NCI-H748 treated with DMSO at 0.1 percent for 48 hours (cell line): ENCODE results near the gene NAALADL1.

Experiments
- DNase-seq: peaks from one replicate; lab custom pipeline; 2025; lab: John Stamatoyannopoulos, UW

Gene NAALADL1

DNA sequence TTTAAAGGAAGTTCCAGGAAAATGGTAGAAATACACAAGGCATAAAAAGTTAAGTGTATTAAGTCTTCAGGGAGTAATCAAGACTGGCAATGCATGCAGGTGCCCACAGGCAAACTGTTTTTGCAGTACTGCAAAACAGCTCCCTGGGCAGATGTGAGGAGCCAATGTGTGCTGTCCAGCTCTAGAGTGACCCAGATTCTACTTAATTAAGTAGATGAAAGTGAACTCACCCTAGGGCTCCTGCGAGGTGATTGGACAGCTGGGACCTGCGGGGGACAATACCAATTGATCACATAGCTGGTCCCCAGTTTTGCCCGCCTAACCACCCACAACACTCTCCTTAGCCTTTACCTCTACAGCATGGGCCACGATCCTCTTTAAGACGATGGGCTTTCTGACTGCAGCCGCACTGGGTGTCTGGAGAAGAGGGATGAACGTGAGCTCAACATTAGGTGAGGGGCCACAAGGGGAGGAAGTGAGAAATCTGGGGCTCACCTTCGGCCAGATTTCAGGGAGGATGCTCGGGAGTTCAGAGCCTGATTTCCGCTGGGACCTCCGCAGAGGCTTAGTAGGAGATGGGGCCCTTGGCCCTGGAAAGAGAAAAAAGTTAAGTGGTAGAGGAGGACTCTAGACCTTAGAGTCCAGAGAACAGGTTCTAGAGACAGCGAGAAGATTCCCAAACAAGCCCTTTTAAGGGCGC, 24.9 kb upstream of the NAALADL1 start:
- DNase-seq, result no peak

DNA sequence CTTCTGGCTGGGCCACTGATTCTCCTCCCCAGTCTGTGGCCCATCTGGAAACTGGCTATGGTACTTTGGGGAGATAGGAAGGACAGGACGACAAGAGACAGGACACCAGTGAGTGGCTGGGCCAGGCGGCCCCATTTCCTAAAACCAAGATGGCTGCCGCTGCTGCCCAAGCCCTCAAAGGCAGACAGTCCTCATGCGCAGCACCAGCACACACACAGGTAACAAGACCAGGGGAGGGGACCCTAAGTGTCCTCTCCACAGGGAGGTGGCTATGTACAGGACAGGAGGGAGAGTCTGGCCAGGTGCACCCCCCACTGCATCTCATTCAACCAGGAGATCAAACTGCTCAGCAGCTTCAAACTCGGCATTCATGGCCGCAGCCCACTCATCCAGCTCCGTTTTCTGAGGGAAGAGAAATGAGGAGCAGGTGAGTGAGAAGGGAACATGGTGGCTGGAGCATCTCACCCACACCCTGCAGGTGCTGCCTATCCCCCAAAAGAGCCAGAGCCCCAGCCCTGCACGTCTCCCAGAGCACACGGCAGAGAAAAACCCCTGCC, 20.5 kb upstream of the NAALADL1 start:
- no peak for DNase-seq

DNA sequence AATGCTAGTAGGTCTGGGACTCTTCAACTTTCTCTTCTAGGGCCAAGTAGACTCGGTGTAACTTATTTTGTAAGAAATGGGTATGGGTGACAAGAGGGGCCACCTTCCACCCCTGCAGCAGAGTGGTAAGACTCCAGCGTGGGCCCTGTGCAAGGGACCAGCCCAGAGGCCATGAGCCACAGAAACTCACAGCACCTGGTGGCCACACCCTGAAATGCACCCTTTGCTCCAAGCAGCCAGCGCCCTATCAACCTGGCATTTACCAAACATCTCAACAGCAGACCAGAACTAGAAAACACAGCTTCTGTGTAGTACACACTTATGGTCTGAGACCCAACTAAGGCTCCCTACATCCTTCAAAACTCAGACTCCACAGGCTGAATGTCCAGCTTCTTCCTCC, 19.8 kb upstream of the NAALADL1 start:
- no peak for DNase-seq

DNA sequence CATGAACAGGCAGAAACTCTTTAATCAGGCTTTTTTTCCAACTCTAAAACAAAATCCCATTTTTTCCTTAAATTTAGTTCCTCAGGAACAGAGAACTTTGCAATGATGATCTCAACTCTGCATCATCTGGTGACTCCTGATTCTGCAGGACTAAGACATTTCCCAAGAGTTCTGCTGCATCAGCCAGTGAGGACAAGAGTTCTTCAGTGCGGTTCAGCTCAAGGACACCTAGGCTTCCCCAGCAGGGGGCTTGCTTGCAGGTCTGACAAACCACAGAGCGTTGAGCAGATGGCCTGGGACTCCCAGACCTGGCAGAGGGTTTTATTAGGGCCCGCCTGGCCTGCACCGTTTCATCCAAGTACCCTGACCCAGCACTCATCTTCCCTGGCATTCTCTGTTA, 19.1 kb upstream of the NAALADL1 start:
- no peak for DNase-seq

DNA sequence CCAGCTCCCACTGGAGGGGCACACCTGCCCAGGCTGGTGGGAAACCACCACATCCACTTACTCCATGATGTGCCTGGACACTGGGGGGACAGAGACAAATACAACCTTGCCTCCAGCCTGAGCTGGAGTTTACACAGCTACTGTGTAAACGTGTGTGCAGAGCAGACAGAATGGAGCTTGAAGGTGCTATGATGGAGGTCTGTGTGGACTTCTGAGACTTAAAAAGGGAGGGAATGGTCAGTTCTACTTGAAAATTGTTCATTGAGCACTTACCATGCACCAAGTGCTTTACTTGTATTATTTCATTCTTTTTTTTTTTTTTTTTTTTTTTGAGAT, 14.2 kb upstream of the NAALADL1 start:
- no peak for DNase-seq

DNA sequence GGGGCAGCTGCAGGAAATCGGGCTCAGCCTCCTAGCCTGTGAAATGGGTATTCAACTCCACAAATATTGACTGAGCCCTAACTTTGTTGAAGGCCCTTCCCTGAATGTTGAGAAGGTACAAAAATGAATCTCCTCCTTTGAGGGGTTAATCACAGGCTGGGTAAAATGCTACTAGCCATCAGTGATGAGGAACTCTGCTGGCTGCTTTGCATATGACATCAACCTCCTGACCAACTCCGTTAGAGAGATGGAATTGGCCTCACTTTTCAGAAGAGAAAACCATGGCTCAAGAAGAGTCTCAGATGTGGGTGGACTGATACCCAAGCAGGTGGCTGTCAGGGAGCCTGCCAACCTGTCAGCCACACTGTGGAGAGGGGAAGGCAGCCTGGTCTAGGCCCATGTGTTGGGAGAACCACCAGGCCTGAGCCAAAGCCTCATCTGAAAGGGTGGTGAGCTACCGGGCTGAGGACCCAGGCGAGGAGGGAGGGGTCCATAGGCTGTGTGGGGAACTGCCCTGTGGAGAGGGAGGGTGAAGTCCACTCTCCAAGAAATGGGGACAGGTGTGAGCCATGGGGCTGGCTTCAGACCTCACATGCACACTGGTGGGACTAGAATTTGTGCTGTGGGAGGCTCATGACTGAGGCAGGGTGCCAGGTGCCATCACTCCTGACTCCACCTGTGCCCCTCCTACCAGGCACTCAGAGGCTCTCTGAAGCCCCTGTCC, 13.7 kb upstream of the NAALADL1 start:
- DNase-seq, result no peak

DNA sequence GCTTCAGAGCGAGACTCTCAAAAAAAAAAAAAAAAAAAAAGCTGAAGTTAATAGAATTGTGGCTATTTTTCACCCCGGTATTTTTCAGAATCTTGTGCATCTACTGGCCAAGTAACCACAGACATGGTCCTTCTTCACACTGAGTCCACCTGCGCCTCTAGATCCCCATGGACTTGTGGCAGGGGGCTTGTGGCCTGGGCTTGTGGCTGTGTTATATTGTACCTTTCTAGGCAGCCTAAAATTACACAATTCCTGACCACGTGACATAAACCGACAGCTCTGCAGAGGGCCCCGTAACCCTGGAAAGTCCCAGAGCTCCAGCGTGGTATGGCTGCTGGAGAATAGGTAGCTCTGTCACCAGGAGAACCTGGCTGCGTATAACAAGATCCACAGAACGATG, 10.9 kb upstream of the NAALADL1 start:
- DNase-seq, result no peak

DNA sequence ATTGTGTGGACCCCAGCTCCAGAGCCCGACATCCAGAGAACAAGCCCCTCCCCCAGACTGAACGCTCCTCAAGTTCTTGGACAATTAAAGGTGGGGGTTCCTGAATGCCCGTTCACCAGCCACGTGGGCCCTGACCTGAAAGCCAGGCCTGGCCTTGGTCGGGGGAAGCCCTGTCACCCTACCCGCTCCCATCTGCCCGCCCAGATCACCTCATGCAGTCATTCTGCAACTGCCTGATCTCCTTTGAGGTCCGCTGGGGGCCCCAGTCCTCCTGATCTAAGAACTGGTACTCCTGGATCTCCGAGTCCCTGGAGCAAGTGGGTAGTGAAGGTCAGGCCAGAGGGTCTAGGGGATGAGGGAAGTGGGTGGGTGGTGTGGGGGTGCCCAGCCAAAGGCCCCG, 9.1 kb upstream of the NAALADL1 start:
- no peak for DNase-seq

DNA sequence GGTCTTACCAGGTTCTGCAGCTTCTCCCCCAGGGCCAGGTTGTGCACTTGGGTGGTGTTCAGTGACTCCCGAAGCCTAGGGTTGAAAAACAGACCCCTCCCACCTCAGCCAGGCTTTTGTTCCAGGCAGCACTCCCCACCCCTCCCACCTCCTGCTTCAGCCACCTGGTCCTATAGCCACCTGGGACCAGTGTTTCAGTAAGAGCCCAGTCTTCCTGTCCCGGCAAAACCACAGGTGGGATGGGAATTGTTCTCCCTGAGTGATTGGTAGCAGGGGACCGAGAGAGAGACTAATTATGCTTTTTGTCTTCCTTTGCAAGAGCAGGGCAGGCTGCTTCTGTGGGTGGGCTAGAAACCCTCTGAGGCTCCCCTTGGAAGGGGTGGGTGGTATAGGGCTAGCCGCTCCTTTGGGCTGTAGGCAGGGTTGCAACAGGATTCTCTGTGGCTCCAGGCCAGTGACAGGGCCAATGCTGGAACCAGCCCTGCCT, 8.5 kb upstream of the NAALADL1 start:
- DNase-seq, result no peak

DNA sequence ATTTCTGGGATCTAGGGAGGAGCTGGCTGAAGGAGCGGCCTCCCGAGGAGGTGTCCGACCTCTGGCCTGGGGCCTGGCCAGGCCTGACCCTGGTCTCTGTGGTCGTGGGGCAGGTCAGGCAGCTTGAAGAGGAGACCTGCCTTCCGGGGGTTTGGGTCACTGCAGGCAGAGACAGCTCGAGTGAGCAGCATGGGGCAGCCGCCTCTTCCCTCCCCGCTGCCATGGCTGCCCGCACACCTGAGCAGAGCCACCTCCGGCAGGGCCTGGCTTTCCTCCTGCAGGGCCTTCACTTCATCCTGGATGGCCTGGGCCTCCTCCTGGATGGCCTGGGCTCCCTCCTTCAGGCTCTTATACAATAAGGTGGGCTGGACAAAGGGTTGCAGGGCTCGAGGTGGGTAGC, 8.0 kb upstream of the NAALADL1 start:
- no peak for DNase-seq

DNA sequence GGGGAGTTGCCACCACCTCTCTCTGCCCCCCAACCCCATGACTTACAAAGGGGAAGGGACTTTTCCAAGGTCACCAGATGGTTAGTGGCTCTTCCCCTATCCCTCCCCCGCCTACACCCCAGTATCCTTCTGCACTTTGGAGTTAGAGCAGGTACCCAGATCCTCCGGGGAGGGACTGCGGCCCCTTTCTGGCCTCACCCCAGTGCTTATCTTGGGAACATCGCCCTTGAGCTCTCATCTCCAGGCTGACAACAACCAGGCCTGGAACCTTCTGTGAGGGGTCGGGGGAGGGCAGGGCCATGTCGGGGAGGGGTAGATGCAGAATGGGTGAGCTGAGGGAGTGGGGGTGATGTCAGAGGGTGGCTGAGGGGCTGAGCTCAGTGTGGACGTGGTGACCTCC, 7.5 kb upstream of the NAALADL1 start:
- no peak for DNase-seq

DNA sequence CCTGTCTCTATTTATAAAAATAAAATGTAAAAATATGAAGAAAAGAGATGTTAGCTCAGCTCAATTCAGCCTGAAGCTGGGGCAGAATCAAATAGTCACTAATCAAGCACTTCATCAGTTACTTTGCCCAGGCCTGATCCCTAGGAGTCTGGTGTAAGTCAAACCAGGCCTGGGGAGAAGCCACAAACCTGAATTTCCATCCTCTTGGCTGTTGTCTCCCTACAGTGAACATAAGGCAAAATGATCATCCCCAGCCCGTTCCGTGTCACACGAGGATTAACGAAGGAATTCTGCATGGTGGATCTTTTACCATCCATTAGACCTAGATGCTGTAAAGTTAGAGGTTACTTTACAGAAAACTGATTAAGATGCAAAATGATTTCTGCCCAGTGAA, 6.5 kb upstream of the NAALADL1 start:
- DNase-seq, result no peak

DNA sequence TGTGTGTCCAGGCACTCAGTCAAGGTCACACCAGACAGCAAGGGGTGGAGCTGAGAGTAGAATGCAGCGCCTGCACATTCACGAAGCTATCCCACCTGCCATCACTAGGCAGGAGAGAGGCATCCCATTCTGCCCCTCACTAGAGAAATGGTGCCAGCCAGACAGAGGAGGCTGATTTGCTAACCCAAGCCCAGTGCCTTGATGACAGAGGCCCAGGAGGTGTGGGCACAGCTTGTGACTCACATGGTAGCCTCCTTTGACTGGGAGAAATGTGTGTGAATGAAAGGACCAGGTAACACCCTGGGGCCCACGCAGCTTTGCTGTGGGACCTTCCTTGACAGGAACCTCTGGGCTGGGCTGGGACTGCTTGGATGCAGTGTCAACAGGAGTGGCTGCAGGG, 5.2 kb upstream of the NAALADL1 start:
- DNase-seq, result no peak

DNA sequence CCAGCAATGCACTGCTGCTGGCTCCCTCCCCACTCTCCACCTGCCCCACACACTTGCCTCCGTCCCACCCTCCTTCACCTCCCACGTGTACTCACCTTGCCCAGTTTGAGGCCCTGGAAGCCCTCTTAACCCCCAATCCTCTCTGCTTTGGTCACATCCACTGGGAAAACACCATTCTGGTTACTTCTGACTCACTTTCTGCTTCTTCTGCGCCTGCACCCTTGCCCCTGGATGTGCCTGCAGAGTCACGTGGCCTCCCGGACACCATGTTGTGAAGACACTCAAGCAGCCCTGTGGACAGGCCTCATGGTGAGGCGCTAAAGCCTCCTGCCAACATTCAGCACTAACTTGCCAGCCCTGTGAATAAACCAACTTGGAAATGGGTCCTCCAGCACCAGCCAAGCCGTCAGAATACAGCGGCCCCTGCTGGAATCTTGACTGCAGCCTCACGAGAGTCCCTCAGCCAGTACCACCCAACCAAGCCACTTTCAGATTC, 2.6 kb upstream of the NAALADL1 start:
- no peak for DNase-seq

DNA sequence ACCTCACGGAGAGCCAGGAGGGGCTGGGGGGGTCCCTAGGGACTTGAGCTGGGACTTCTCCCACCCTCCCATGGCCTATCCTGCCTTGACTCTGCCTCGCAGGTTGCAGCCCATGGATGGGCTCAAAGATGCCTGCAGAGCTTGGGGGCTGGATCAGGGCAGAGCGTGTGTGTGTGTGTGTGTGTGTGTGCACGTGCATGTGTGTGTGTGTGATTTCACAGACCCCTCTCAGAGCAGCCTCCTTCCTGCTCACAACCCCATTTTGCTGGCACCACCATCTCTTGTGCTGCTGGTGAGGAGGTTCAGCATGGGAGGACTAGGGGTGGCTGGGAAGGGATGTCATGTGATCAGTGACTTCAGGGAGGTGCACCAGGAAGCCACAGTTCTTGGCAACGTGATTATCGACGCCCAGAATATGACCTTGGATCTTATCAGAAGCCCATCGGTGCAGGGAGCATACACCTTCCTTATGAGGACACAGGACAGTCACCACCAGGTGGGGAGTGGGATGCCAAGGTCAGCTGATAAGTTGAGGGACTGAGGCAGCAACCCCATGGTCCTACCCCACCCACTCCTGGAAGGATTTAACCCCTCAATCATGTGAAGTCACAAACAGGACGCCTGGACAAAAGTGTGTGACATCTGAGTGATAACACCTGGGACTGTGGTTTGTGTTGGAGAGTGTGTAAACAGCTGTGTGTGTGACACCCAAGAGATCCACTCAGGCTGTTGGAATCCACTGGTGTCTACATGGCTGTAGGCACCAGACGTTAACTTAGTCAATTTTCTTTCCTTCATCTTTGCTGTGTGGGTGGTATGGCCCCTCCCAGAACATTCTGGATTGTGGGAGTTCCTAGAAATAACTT, 1.8 kb upstream of the NAALADL1 start:
- DNase-seq, result no peak

DNA sequence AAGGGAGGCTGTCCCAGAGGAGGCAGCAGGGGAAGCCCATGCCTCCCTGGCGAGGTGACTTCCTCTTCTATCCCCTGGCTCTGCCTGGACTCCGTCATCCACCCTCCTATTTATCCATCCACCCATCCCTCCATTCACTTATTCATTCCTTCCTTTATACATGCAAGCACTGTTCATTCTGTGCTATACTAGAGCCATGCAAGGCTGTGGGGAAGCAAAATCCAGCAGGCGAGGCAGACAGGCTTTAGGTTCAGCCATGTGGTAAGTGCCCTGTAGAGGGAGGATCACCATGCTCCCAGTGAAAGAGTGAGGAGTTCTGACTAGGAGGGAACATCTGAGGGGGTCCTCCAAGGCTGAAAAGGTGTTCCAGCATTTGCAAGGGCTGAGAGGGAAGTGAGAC, 1.2 kb upstream of the NAALADL1 start:
- no peak for DNase-seq

DNA sequence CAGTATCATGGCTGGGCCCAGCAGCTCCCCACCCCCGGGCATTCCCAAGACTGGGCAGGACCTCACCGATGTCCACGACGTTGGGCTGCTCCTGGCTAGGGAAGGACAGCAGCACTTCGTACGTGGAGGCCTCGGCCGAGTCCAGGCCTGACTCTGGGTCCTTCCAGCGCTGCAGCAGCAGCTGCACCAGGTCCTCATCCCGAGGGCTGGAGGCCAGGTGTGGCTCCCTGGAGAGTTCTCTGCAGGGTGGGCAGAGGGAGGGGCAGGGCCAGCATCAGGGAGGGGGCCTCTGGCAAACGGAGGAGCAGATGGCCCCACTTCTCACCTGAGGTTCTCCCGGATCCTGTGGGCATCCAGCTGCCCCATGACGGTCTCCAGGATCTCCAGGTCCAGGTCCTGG, 341 bp downstream of the NAALADL1 start:
- no peak for DNase-seq

DNA sequence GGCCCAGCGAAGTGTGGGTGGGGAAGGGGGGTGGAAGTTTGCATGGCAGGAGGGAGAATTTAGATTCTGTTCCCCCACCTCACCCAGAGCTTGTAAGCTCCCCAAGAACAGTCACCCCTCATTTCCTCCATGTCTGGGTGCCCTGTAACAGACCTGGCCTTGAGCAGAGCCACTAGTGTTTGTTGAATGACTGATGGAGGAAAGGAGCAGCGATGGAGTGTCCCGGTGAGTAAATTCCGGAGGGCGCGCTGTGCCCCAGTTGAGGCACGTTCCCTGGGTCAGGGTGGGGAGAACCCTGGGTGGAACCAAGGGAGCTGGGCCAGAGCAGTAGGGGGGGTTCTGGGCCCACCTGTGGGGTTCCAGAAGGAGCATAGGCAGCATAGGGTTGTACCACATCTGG, 827 bp downstream of the NAALADL1 start:
- no peak for DNase-seq

DNA sequence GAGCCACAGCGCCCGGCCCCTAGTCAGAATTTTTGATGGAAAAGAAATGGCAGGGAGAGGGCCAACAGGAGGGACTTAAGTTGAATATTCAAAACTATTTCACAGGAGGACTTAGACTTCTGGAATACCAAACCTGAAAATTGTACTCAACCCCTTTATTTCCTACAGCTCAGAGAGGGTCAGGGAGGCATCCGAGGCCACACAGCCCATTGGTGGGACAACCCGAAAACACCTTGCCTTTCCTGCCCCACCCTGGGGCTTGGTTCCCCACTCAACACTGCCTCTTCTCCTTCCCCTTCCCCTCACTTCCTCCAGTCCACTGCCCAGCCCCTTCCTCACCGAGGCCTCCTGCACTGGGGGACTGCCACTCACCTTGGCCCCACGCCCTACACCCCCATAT, 1.4 kb downstream of the NAALADL1 start:
- no peak for DNase-seq

DNA sequence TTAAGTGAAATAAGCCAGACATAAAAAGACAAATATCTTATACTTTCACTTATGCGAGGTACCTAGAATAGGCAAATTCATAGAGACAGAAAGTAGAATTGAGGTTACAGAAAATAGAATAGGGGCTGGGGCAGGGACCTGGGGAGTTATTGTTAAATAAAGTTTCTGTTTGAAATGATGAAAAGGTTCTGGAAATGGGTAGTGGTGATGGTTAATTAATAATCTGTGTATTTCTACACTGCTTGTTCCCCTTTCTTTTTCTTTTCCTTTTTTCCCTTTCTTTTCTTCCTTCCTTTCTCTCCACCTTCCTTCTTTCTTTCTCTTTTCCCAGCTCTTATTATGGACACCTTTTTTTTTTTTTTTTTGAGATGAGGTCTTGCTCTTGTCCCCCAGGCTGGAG, 2.8 kb downstream of the NAALADL1 start:
- no peak for DNase-seq

DNA sequence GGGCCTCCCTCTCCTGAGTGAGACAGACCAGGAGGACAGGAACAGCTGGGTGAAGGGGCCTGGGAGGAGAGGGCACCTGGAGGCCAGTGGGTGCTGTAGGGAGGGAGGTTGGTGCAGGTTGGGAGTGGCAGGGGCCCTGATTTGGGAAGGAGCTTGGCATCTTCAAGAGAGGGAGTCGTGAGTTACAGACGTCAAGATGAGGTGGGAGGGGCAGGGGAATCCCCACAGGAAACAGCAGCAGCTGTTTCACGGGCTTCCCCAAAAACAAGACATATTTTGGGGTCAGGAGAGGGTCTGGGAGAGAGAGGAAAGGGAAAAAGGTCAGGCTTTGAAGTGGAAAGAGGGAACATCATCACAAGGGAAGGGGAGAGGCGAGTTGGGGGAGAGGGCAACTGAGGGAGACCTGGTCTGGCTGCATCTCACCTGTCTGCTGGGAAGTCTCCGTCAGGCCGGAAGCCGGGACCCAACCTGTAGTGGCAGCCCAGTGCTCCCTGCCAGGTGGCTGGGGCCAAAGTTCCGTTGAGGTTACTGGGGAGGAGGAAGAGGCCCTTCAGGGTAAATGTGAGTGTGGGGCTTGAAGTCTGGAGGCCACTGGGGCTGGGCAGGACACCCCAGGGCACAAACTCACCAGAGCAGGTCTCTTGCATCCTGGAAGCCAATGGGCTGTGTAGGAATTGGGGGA, 4.4 kb downstream of the NAALADL1 start:
- DNase-seq, result no peak

DNA sequence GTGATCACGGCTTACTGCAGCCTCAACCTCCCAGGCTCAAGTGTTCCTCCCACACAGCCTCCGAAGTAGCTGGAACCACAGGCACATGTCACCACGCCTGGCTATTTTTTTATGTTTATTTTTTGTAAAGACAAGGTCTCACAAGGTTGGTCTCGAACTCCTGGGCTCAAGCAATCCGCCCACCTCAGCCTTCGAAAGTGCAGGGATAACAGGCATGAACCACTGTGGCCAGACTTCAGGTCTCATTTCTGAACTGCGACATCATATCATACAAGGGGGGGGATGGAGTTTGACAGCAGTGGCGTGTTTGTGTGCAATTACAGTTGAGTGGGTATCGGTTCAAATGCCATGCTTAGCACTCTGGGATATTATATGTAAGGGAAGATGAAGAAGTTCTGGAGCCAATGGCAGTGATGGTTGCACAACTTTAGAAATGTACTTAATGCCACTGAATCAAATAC, 6.9 kb downstream of the NAALADL1 start:
- DNase-seq, result no peak
